SK-N-SH (cell line): ENCODE measurements around the gene USP34.

Source experiments
- CTCF ChIP-seq: fragments of 200-600 bp; sonication (generic); IDR thresholded peaks from 2 replicates; pipeline ENCODE4 v1.6.1; 2017; ENCODE audit warnings: antibody characterized with exemption, mild to moderate bottlenecking, moderate library complexity
- GABPA ChIP-seq: IDR thresholded peaks from 2 replicates; pipeline ENCODE4 v1.4.0; 2012; ENCODE audit warnings: low read depth, mild to moderate bottlenecking
- RAD21 ChIP-seq: IDR thresholded peaks from 2 replicates; pipeline ENCODE4 v1.6.1; 2012; ENCODE audit warnings: mild to moderate bottlenecking, low read length
- REST ChIP-seq: IDR thresholded peaks from 2 replicates; pipeline ENCODE4 v1.6.1; 2012; ENCODE audit warnings: mild to moderate bottlenecking, low read depth, low read length, moderate library complexity
- RXRA ChIP-seq: IDR thresholded peaks from 2 replicates; pipeline ENCODE4 v1.4.0; 2012; ENCODE audit warnings: low read depth, mild to moderate bottlenecking, borderline replicate concordance

GRCh38 chr2:61281321-61281720, 189.6 kb downstream of the USP34 start:
- no peak for TF ChIP-seq RAD21
- no peak for TF ChIP-seq CTCF
- no peak for TF ChIP-seq REST
- TF ChIP-seq RXRA: no peak
- TF ChIP-seq GABPA: no peak
